K562 (cell line): ENCODE measurements around the gene ATP5F1C. TPM values are rescaled to one million over a fixed set of nuclear protein-coding genes. Genes with fewer than 3 reads are reported as not detected.

Source experiments
- ATAC-seq: fragments of 200-7000 bp; cut with Tn5 transposase; 3 replicates; pipeline ENCODE4 v1.9.1; 2020; ENCODE audit warnings: moderate library complexity
- BruUV-seq: library from RNA; stranded (reverse); fragments of 400-500 nt; replicated peaks from 2 replicates; lab custom pipeline; 2021; lab: Mats Ljungman, UMichigan
- CTCF ChIA-PET: fragments of 300-600 bp; formaldehyde crosslinking; extraction: SDS; loops from one replicate; lab custom pipeline; 2021; ENCODE audit warnings: low intra/inter-chr PET ratio; lab: Yijun Ruan, JAX
- POLR2A ChIA-PET: fragments of 300-600, 350-650 bp; sonication (Branson Sonifier 250); formaldehyde crosslinking; extraction: SDS; loops from one replicate; lab custom pipeline; 2021; ENCODE audit warnings: antibody characterized with exemption, inconsistent platforms; lab: Yijun Ruan, JAX
- DNase-seq, 4 experiments: peaks; one replicate each; pipeline versions ENCODE4 v3.0.0 to v3.0.0-alpha.2; 2011 to 2018; ENCODE audit warnings: low spot score in 3 of 4, mixed read lengths in 3 of 4; ENCODE audit errors: extremely low read depth in 1 of 4
- FAIRE-seq: peaks from 2 replicates; lab custom pipeline; 2011; peaks lifted over from hg19 to GRCh38; lab: Jason Lieb, UNC
- H2AFZ ChIP-seq: 2 replicates; pipeline ENCODE4 v1.6.0; 2011; ENCODE audit warnings: low read depth, low read length, control low read depth, inconsistent platforms
- H3K27ac ChIP-seq: fragments of 200-600 bp; 3 replicates; pipeline ENCODE4 v1.8.0; 2011; ENCODE audit warnings: low read depth, mild to moderate bottlenecking, control low read depth, inconsistent platforms, low read length, moderate library complexity, mixed read lengths; ENCODE audit errors: extremely low read depth
- H3K27me3 ChIP-seq, 2 experiments: fragments of 300-600 bp in 1 of 2; 2 replicates in 1 of 2; 3 replicates in 1 of 2; pipeline versions ENCODE4 v1.6.0 to v1.8.0; 2011; ENCODE audit warnings: inconsistent platforms in 2 of 2, low read length in 2 of 2, mild to moderate bottlenecking in 1 of 2, mixed read lengths in 1 of 2, moderate library complexity in 1 of 2; ENCODE audit not compliant: control insufficient read depth in 2 of 2, insufficient read depth in 2 of 2
- H3K36me3 ChIP-seq: fragments of 300-600 bp; 3 replicates; pipeline ENCODE4 v1.8.0; 2011; ENCODE audit warnings: mild to moderate bottlenecking, low read length, inconsistent platforms; ENCODE audit not compliant: control insufficient read depth, insufficient read depth
- H3K4me1 ChIP-seq, 2 experiments: fragments of 200-600 bp in 1 of 2; replicated peaks in 1 of 2; 2 replicates in 1 of 2; 3 replicates in 1 of 2; pipeline versions ENCODE4 v1.5.1 to v1.8.0; 2011; ENCODE audit warnings: inconsistent platforms in 2 of 2, low read length in 2 of 2, mild to moderate bottlenecking in 1 of 2, mixed read lengths in 1 of 2, moderate library complexity in 1 of 2; ENCODE audit not compliant: control insufficient read depth in 2 of 2, insufficient read depth in 2 of 2
- H3K4me2 ChIP-seq: 2 replicates; pipeline ENCODE4 v1.6.1; 2011; ENCODE audit warnings: low read length, control low read depth, inconsistent platforms, mixed read lengths; ENCODE audit not compliant: insufficient read depth
- H3K4me3 ChIP-seq: fragments of 200-600 bp; sonication (generic), shearing (Covaris generic); 2 replicates; pipeline ENCODE4 v1.5.1; 2016; ENCODE audit warnings: control low read depth, inconsistent platforms
- H3K79me2 ChIP-seq: fragments of 200-600 bp; 3 replicates; pipeline ENCODE4 v1.8.0; 2011; ENCODE audit warnings: low read length, inconsistent platforms; ENCODE audit not compliant: control insufficient read depth, insufficient read depth
- H3K9ac ChIP-seq, 2 experiments: 2 replicates each; pipeline versions ENCODE4 v1.6.0 to v1.6.1; 2011; ENCODE audit warnings: low read depth in 2 of 2, low read length in 2 of 2, control low read depth in 1 of 2, inconsistent platforms in 1 of 2, mild to moderate bottlenecking in 1 of 2, mixed read lengths in 1 of 2; ENCODE audit not compliant: insufficient read depth in 1 of 2
- H3K9me1 ChIP-seq: one replicate; pipeline ENCODE4 v1.6.0; 2011; ENCODE audit warnings: inconsistent platforms, mild to moderate bottlenecking, low read length, moderate library complexity; ENCODE audit not compliant: control insufficient read depth, insufficient read depth
- H3K9me3 ChIP-seq: replicated peaks from 2 replicates; pipeline ENCODE4 v1.5.1; 2011; ENCODE audit warnings: low read depth, low read length, inconsistent platforms; ENCODE audit not compliant: control insufficient read depth, insufficient read depth
- H4K20me1 ChIP-seq: replicated peaks from 2 replicates; pipeline ENCODE4 v1.6.1; 2011; ENCODE audit warnings: low read length, inconsistent platforms, mixed read lengths; ENCODE audit not compliant: control insufficient read depth, insufficient read depth
- CUX1 ChIP-seq: fragments of 200-800 bp; sonication (Bioruptor generic); IDR thresholded peaks from 2 replicates; pipeline ENCODE4 v1.6.1; 2016; ENCODE audit warnings: missing genetic modification characterization, missing compliant biosample characterization
- EHMT2 ChIP-seq: fragments of 450-650 bp; IDR thresholded peaks from 2 replicates; pipeline ENCODE4 v1.6.1; 2018; ENCODE audit warnings: antibody characterized with exemption
- EP400 ChIP-seq: fragments of 450-650 bp; IDR thresholded peaks from 2 replicates; pipeline ENCODE4 v1.6.1; 2017; ENCODE audit warnings: antibody characterized with exemption, mild to moderate bottlenecking, moderate library complexity
- GMEB1 ChIP-seq: fragments of 250-450 bp; sonication (Bioruptor Pico); IDR thresholded peaks from 2 replicates; pipeline ENCODE4 v1.4.0; 2020; ENCODE audit warnings: mild to moderate bottlenecking
- SMARCA4 ChIP-seq: fragments of 450-650 bp; IDR thresholded peaks from 2 replicates; pipeline ENCODE4 v1.6.1; 2016
- SMC3 ChIP-seq: conservative IDR thresholded peaks from 2 replicates; pipeline ENCODE4 v1.6.1; 2011; ENCODE audit warnings: low read depth, low read length, improper control_type of control experiment; ENCODE audit not compliant: insufficient read depth
- WGBS: fragments of 100-300 bp; shearing (Covaris generic); methylation state at CpG from one replicate; pipeline ENCODE4 v1.1.6; 2016; ENCODE audit warnings: low coverage, mixed read lengths; ENCODE audit not compliant: insufficient coverage; ENCODE audit errors: missing lambda C conversion rate; 5-methylcytosine and 5-hydroxymethylcytosine counted together
- in situ Hi-C: fragments of 300-500 bp; cut with MboI; formaldehyde crosslinking; loops from 4 replicates; pipeline ENCODE4 v1.15.0; 2018; ENCODE audit warnings: inconsistent platforms, mixed read lengths
- intact Hi-C: fragments of 100-400 bp; cut with micrococcal nuclease; formaldehyde crosslinking; loops from 2 replicates; pipeline ENCODE4 v1.14.2; 2022
- polyA plus RNA-seq, 8 experiments: library from polyadenylated mRNA; depleted of rRNA in 4 of 8; stranded (reverse) in 5 of 8; unstranded in 3 of 8; fragments of >200 nt; fragmentation: Nextera tagmentation in 2 of 8; fragmentation: Illumina TruSeq in 1 of 8; extraction: Ambion mirVana in 2 of 8; extraction: Trizol in 1 of 8; gene quantifications; 2 replicates each; pipeline versions ENCODE4 v1.2.1 to v1.2.3, GENCODE V29; 2011 to 2014; ENCODE audit warnings: inconsistent platforms in 1 of 8, missing spikeins in 1 of 8
- total RNA-seq, 7 experiments: library from RNA; depleted of rRNA in 6 of 7; stranded (reverse); fragments of >200 nt in 6 of 7; fragmentation: Illumina TruSeq in 2 of 7; extraction: Trizol in 2 of 7; gene quantifications; 2 replicates each; pipeline versions ENCODE4 v1.2.1 to v1.2.3, GENCODE V29; 2011 to 2021; ENCODE audit warnings: low replicate concordance in 1 of 7
- TF ChIP-seq, protein P1 (sequence below), 2 experiments: fragments of 450-650 bp in 1 of 2; sonication (generic) in 1 of 2; formaldehyde crosslinking in 1 of 2; IDR thresholded peaks in 1 of 2; conservative IDR thresholded peaks in 1 of 2; 2 replicates each; pipeline versions ENCODE4 v1.6.1 to v1.8.1; 2016 to 2023; ENCODE audit warnings: mild to moderate bottlenecking in 2 of 2, moderate library complexity in 2 of 2, inconsistent platforms in 1 of 2, missing genetic modification reagents in 1 of 2
- TF ChIP-seq, protein P2 (sequence below), 3 experiments: IDR thresholded peaks in 2 of 3; conservative IDR thresholded peaks in 1 of 3; 2 replicates each; pipeline ENCODE4 v1.5.1; 2011 to 2012; ENCODE audit warnings: low read length in 3 of 3, mild to moderate bottlenecking in 3 of 3, control low read depth in 2 of 3, improper control_type of control experiment in 1 of 3, inconsistent platforms in 1 of 3, low read depth in 1 of 3, mixed read lengths in 1 of 3, moderate library complexity in 1 of 3; ENCODE audit not compliant: insufficient read depth in 2 of 3

ATP5F1C gene
- total and polyA plus RNA-seq, 9 of the 15 experiments (the other 6 are each of a cell fraction or from before 2014, with no cell fraction given): 389 to 1,475 (median 559) TPM

DNA sequence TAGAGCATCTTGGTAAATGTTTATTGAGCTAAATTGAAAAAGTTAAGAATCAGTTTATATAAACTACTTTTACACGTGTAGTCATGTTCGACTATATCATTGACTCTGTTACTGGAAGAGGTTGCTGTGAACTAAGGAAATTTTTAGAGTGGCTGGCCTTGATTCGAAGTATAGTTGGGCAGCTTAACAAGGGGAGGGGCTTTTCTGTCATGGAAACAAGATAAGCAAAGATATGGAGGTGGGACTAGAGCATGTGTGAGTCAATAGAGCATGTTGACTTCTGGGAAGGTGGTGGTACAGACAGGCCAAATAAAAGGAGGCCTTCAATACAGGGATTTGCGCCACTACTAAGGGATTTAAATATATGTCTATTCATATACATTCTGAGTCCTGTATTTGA, 7.6 kb downstream of the ATP5F1C start (continued):
- TF ChIP-seq CUX1 (CRISPR knock-in tag): no peak

- Histone ChIP-seq H3K4me1 (peaks cover 0 to 20% of the 10 kb centered on the region in 2 experiments; a peak in 2 of 5 replicates), H3K9me1 (no peaks in the 10 kb centered on the region), H2AFZ (no peak overlapping the region), H3K4me3 (no peak overlapping the region), H3K27ac (peak overlapping the region; percentile 50; the same call in 2 of the 3 replicates), H3K27me3 (no peaks in the 10 kb centered on the region), H4K20me1 (peaks cover 9% of the 10 kb centered on the region), H3K9me3 (no peaks in the 10 kb centered on the region), H3K9ac (no peak overlapping the region), H3K79me2 (peaks cover 51% of the 10 kb centered on the region), H3K36me3 (peaks cover 83% of the 10 kb centered on the region), H3K4me2 (no peak overlapping the region)
- POLR2A ChIA-PET: interaction anchor here (0.6 to 1.4 kb wide), 3 partner anchors 12 to 26 kb away, joined by 3 read pairs; partner anchors contain the start of gene TAF3
- CTCF ChIA-PET: no interaction called here
- in situ Hi-C loops: no loop called here
- peak; percentile 53; the same call in 2 of the 3 replicates for ATAC-seq
- FAIRE-seq: peak; percentile 75
- BruUV-seq: no TSS peak
- DNase-seq: peak; percentile 37 to 71 (median 52)
- 50% methylated on average over 6 of the region's 6 CpGs for WGBS
- intact Hi-C loops: no loop called here
- TF ChIP-seq GMEB1 (no peak), SMC3 (no peak), EP400 (peak; percentile 28; the same call in 1 of the 2 replicates), EHMT2 (no peak), SMARCA4 (peak; percentile 60; the same call in 1 of the 2 replicates)
- TF ChIP-seq, protein P1, sequence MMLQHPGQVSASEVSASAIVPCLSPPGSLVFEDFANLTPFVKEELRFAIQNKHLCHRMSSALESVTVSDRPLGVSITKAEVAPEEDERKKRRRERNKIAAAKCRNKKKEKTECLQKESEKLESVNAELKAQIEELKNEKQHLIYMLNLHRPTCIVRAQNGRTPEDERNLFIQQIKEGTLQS (IDR thresholded peaks at IDR 0.05): peak; percentile 81
- TF ChIP-seq, protein P1 (CRISPR knock-in tag; conservative IDR thresholded peaks at IDR 0.05): no peak
- TF ChIP-seq, protein P2, sequence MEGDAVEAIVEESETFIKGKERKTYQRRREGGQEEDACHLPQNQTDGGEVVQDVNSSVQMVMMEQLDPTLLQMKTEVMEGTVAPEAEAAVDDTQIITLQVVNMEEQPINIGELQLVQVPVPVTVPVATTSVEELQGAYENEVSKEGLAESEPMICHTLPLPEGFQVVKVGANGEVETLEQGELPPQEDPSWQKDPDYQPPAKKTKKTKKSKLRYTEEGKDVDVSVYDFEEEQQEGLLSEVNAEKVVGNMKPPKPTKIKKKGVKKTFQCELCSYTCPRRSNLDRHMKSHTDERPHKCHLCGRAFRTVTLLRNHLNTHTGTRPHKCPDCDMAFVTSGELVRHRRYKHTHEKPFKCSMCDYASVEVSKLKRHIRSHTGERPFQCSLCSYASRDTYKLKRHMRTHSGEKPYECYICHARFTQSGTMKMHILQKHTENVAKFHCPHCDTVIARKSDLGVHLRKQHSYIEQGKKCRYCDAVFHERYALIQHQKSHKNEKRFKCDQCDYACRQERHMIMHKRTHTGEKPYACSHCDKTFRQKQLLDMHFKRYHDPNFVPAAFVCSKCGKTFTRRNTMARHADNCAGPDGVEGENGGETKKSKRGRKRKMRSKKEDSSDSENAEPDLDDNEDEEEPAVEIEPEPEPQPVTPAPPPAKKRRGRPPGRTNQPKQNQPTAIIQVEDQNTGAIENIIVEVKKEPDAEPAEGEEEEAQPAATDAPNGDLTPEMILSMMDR (IDR thresholded peaks at IDR 0.05 in 2 of 3, conservative IDR thresholded peaks at IDR 0.05 in 1 of 3; ENCODE audit: insufficient read depth in 2 of 3, low read depth in 1 of 3, low read length in 3 of 3): no peak
Measured at GRCh38 chr10:7797582-7797981, 9.6 kb downstream of the ATP5F1C start.
